ENCODE results near the gene MED4. TPM values are rescaled to one million over a fixed set of nuclear protein-coding genes. Genes with fewer than 3 reads are reported as not detected.

MED4 gene
- total RNA-seq, 1 donor from 2014 or later = 58.9 TPM

GRCh38 chr13:48112896-48113755 lies 18.2 kb upstream of the MED4 start:
- H3K9me3 Mint-ChIP-seq = no peaks in the 10 kb centered on the region
- H3K36me3 Mint-ChIP-seq (ENCODE audit: low read depth) = no peaks in the 10 kb centered on the region
- peak overlapping the region; percentile 46 for H3K27ac Mint-ChIP-seq (ENCODE audit: unreplicated experiment)
- H3K27me3 Mint-ChIP-seq (ENCODE audit: low read depth) = no peaks in the 10 kb centered on the region
- no peak for DNase-seq (ENCODE audit: low read depth, low spot score)
- peaks cover 37% of the 10 kb centered on the region for H3K4me1 Mint-ChIP-seq
- TF ChIP-seq, protein P1, sequence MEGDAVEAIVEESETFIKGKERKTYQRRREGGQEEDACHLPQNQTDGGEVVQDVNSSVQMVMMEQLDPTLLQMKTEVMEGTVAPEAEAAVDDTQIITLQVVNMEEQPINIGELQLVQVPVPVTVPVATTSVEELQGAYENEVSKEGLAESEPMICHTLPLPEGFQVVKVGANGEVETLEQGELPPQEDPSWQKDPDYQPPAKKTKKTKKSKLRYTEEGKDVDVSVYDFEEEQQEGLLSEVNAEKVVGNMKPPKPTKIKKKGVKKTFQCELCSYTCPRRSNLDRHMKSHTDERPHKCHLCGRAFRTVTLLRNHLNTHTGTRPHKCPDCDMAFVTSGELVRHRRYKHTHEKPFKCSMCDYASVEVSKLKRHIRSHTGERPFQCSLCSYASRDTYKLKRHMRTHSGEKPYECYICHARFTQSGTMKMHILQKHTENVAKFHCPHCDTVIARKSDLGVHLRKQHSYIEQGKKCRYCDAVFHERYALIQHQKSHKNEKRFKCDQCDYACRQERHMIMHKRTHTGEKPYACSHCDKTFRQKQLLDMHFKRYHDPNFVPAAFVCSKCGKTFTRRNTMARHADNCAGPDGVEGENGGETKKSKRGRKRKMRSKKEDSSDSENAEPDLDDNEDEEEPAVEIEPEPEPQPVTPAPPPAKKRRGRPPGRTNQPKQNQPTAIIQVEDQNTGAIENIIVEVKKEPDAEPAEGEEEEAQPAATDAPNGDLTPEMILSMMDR (conservative IDR thresholded peaks at IDR 0.05) = no peak
- H3K4me3 Mint-ChIP-seq = no peak overlapping the region

DNA sequence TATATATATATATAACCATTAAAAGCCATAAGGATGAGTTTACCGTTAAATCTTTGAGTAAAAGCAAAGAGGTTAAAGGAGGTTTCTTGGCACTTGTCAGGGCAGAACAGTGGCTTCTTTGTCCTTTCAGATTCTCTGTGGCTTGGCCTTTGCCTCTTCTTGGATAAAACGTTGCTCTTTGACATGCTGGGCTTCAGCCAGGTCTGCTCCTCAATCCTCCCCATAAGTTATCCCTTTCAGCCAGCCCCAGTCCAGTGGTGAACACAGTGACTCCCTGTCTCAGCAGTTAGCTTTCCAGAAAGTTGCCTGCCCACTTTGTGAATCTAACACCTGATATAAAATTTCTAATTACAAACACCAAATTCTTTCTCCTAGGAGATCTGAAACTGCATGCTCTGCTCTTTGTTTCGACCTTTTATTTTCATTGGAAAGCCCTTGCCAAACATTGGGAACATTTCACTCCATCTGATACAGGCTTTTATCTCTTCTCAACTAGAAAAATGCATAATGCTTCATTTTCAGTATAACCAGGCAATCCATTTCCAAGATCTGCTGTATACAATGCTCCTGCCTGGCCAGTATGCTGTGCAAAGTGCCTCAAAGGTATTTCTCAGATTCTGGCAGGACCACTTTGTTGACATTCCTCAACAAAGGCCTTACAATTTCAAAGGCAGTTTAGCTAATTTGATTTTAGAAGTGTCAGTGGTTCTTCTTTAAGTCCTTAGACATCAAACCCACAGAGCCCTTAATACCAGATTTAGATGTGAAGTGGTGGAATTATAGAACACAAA lies 16.2 kb upstream of the MED4 start:
- Mint-ChIP-seq H3K27ac (ENCODE audit: unreplicated experiment) (peak overlapping the region; percentile 36), H3K36me3 (ENCODE audit: low read depth) (no peaks in the 10 kb centered on the region), H3K4me1 (peaks cover 37% of the 10 kb centered on the region), H3K9me3 (no peaks in the 10 kb centered on the region), H3K4me3 (peak overlapping the region; percentile 49), H3K27me3 (ENCODE audit: low read depth) (no peaks in the 10 kb centered on the region)
- TF ChIP-seq, protein P1 (conservative IDR thresholded peaks at IDR 0.05) = no peak
- DNase-seq (ENCODE audit: low read depth, low spot score) = peak; percentile 13

DNA sequence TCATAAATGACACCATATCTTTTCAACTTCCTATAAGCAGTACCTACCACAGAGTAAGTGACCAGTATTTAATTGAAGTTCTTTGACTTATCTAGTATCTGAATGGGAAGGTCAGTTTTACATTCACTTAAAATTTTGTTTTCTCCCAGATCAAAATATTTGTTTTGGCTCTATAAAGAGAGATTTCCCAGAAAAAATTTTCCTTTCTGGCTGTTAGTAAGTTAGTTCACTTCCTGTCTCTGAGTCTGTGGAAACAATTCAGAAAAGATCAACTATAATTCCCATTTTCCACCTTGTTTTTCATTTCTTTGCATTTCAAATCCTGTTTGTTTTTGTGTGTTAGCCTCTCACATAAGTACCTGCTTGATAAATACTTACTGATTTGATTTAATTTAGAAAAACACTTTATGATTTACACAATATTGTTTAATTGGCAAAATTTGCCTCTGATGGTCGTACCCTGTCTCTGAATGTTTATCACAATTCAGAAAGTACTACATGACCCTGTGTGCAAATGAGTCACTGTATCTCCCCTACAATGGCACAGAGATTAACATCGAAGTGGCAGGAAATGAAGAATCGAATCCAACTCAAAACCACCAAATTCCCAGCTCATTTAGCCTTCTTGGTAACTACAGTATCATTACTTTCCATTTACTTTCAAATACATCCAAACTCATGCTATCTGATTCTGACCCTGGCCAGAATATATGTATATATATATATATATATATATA lies 15.4 kb upstream of the MED4 start:
- H3K27ac Mint-ChIP-seq (ENCODE audit: unreplicated experiment) = peak overlapping the region; percentile 15

DNA sequence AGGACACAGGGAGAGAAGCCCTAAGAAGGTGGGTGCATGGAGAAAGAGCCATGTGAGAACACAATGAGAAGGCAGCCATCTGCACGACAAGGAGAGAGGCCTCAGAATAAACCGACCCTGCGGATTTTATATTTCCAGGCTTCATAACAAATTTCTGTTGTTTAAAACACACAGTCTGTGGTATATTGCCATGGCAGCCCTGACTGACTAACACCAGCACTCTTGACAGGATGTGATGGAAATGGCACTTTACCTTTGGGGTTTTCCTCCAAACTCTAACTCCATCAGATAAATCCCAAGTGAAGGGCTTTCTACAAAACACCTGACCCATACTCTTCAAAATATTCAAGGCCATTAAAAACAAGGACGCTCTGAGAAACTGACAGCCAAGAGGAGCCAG lies 13.2 kb upstream of the MED4 start:
- TF ChIP-seq, protein P1 (conservative IDR thresholded peaks at IDR 0.05) = no peak
- H3K27me3 Mint-ChIP-seq (ENCODE audit: low read depth) = no peaks in the 10 kb centered on the region

More for the DNA sequence above, 15.4 kb upstream of the MED4 start:
- Mint-ChIP-seq H3K27me3 (ENCODE audit: low read depth) (no peaks in the 10 kb centered on the region), H3K9me3 (no peaks in the 10 kb centered on the region), H3K4me1 (peaks cover 37% of the 10 kb centered on the region), H3K4me3 (no peak overlapping the region), H3K36me3 (ENCODE audit: low read depth) (no peaks in the 10 kb centered on the region)
- no peak for DNase-seq (ENCODE audit: low read depth, low spot score)
- TF ChIP-seq, protein P1 (conservative IDR thresholded peaks at IDR 0.05) = no peak

DNA sequence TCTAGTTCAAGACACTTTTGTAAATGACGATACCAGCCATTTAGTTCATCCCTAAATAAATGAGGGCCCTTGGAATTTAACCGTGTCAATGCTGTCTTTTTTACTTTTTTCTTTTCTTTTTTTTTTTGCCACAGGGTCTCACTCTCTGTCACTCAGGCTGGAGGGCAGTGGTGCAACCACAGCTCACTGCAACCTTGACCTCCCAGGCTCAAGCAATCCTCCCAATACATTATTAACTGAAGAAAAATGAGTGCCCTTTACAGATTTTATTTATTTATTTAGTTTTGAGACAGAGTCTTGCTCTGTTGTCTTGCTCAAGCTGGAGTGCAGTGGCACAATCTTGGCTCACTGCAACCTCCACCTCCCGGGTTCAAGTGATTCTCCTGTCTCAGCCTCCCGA lies 2.9 kb upstream of the MED4 start:
- TF ChIP-seq, protein P1 (conservative IDR thresholded peaks at IDR 0.05) = no peak
- Mint-ChIP-seq H3K9me3 (no peaks in the 10 kb centered on the region), H3K4me3 (no peak overlapping the region), H3K4me1 (peaks cover 15% of the 10 kb centered on the region), H3K27ac (ENCODE audit: unreplicated experiment) (no peak overlapping the region), H3K27me3 (ENCODE audit: low read depth) (peaks cover 3% of the 10 kb centered on the region), H3K36me3 (ENCODE audit: low read depth) (peaks cover 2% of the 10 kb centered on the region)
- DNase-seq (ENCODE audit: low read depth, low spot score) = no peak

More for the DNA sequence above, 13.2 kb upstream of the MED4 start:
- Mint-ChIP-seq H3K4me3 (no peak overlapping the region), H3K27ac (ENCODE audit: unreplicated experiment) (peak overlapping the region; percentile 60), H3K9me3 (no peaks in the 10 kb centered on the region), H3K4me1 (peaks cover 34% of the 10 kb centered on the region), H3K36me3 (ENCODE audit: low read depth) (no peaks in the 10 kb centered on the region)
- DNase-seq (ENCODE audit: low read depth, low spot score) = no peak
